ENCODE data around the gene CORO1C.
"Not testable (repeated sequence)": the region's sequence is repeated elsewhere in the genome, so short reads cannot be mapped to it uniquely, and the experiment has no call there.

The CORO1C gene

GRCh38 chr12:108672054-108672453 lies 59.3 kb downstream of the CORO1C start:
- no peak for DNase-seq (ENCODE audit: low read depth in 2 of 2)

GRCh38 chr12:108671110-108671509 lies 60.2 kb downstream of the CORO1C start:
- no peak for DNase-seq (ENCODE audit: low read depth in 2 of 2)

- DNase-seq (ENCODE audit: low read depth in 2 of 2), result no peak
Measured at GRCh38 chr12:108670066-108670631, 61.2 kb downstream of the CORO1C start.

- no peak for DNase-seq (ENCODE audit: low read depth in 2 of 2)
Measured at GRCh38 chr12:108668542-108668941, 62.8 kb downstream of the CORO1C start.

GRCh38 chr12:108668063-108668462 lies 63.3 kb downstream of the CORO1C start:
- DNase-seq (ENCODE audit: low read depth in 2 of 2), result no peak

DNA sequence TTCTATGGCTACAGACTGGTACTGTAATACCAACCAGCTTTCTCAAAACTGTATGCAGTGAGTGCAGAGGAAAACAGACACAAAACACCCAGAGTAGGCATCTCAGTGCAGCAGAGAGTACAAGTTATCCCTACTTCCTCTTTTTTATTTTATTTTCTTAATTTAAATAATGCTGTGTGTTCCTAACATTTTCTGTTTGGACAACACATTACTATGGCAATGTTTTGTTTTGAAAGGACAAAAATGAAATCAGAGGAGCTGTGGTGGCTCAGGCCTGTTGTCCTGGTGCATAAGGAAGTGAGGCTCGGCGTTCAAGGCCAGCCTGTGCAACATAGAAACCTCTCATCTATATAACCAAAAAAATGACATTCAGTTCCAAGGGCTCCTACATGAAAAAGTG lies 64.0 kb downstream of the CORO1C start:
- no peak for DNase-seq (ENCODE audit: low read depth in 2 of 2)

DNA sequence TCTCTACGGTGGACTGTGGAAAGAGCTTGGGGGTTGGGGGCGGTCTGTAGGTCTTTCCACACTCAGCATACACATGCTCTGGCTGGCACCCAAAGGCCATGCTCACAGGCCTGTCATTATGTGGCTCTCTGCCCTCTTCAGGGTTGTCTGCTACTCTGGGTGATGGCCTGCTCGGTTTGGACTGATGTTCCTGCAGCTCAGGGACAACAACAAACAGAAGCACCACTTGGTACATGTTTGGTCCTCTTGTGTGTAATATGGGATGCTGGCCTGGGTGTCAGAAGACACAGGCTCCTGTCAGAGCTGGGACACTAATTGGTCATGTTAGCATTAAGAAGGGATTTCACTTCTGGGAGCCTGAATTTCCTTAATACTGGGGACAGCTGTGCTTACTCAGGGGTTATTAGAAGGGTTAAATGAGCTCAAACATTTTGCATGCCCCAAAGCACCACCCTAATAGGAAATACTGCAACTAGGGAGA lies 64.9 kb downstream of the CORO1C start:
- DNase-seq (ENCODE audit: low read depth in 2 of 2), result no peak

DNA sequence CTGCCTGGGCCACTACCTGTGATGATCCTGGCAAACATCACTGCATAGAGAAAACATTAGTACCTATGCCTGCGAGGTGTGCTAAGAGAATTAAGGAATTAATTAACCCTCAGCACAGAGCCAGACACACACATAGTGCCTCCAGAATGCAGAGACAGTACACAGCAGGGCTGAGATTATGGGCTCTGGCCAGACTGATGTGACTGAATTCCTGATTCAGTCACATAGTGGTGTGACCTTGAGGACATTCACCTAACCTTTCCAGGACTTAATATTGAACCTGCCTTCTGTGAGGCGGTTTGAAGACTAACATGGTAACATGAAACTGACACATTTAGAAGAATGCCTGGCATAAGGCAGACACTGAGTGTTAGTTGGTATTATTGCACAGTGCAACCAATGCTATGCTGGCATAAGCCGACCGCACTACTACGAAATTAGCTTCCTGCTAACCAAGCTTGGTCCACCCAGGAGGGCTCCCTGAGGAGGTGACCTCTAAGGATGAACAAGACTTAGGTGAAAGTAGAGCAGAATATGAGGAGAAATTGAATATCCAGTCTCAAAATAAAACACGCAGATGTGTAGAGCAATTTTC lies 65.6 kb downstream of the CORO1C start:
- no peak for DNase-seq (ENCODE audit: low read depth in 2 of 2)

- DNase-seq (ENCODE audit: low read depth in 2 of 2), result peak; percentile 70 to 84
Measured at GRCh38 chr12:108664338-108665258, 66.7 kb downstream of the CORO1C start.

DNA sequence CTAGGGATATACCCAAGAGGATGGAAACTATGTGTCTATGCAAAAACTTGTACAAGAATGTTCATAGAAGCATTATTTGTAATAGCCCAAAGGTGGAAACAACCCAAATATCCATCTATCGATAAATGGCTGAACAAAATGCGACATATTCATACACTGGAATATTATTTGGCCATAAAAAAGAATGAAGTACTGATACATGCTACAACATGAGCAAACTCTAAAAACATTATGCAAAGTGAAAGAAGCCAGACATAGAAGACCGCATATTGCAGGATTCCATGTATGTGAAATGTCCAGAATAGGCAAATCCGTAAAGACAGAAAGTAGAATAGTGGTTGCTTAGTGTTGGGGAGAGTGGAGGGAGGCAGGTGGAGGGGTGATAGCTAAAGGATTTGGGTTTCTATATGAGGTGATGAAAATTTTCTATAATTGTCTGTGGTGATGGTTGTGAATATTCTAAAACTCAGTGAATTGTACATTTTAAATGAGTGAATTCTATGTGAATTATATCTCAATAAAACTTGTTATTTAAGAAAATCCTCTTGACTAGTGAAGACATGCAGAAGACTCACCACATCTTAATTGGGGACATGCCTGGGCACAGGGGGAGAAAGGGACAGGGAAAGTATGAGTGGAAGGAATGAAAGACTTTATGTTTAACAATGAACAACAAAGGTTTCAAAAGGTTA lies 67.8 kb downstream of the CORO1C start:
- no peak for DNase-seq (ENCODE audit: low read depth in 2 of 2)

GRCh38 chr12:108658115-108658514 lies 73.2 kb downstream of the CORO1C start:
- DNase-seq (ENCODE audit: low read depth in 2 of 2), result not testable (repeated sequence)

- no peak for DNase-seq (ENCODE audit: low read depth in 2 of 2)
Measured at GRCh38 chr12:108657130-108657745, 74.1 kb downstream of the CORO1C start.

DNA sequence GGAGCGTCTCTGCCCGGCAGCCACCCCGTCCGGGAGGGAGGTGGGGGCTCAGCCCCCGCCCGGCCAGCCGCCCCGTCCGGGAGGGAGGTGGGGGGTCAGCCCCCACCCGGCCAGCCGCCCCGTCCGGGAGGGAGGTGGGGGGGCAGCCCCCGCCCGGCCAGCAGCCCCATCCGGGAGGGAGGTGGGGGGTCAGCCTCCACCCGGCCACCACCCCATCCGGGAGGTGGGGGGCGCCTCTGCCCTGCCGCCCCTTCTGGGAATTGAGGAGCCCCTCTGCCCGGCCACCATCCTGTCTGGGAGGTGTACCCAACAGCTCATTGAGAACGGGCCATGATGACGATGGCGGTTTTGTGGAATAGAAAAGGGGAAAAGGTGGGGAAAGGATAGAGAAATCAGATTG lies 75.1 kb downstream of the CORO1C start:
- not testable (repeated sequence) for DNase-seq (ENCODE audit: low read depth in 2 of 2)

DNA sequence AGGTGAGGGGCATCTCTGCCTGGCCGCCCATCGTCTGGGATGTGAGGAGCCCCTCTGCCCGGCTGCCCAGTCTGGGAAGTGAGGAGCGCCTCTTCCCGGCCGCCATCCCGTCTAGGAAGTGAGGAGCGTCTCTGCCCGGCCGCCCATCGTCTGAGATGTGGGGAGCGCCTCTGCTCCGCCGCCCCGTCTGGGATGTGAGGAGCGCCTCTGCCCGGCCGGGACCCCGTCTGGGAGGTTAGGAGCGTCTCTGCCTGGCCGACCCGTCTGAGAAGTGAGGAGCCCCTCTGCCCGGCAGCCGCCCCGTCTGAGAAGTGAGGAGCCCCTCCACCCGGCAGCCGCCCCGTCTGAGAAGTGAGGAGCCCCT lies 75.5 kb downstream of the CORO1C start:
- DNase-seq (ENCODE audit: low read depth in 2 of 2), result not testable (repeated sequence)

DNA sequence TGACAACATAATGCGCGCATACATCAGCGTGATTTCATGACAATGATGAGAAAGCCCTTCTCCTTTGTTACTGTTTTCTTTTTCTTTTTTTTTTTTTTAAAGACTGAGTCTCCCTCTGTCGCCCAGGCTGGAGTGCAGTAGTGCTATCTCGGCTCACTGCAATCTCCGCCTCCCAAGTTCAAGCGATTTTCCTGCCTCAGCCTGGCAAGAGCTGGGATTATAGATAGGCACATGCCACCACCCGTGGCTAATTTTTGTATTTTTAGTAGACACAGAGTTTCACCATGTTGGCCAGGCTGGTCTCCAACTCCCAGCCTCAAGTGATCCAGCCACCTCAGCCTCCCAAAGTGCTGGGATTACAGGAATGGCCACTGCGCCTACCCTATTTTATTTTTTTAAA lies 76.7 kb downstream of the CORO1C start:
- DNase-seq (ENCODE audit: low read depth in 2 of 2), result not testable (repeated sequence)

GRCh38 chr12:108653922-108654321 lies 77.4 kb downstream of the CORO1C start:
- DNase-seq (ENCODE audit: low read depth in 2 of 2), result no peak

DNA sequence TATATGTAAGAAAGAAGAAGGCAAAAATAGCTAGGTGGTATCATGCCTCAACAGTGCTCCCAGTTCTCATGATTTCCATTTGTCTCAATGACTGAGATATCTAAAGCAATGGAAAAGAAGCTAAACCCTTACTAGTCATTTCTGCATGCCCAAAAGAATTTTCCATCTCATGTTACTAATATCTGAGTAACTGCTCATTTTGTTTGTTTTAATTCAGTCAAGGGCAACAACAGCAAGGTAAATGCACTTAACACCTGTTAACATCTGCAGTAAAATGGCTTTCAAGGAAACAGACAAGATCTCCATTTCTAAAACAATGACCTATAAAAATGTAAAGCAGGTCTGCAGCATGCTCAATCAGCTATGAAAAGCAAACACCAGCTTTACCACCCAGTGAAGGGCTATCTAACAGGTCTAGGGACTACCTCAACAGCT lies 78.2 kb downstream of the CORO1C start:
- no peak for DNase-seq (ENCODE audit: low read depth in 2 of 2)

- DNase-seq (ENCODE audit: low read depth in 2 of 2), result no peak
Measured at GRCh38 chr12:108650083-108650482, 81.2 kb downstream of the CORO1C start.

GRCh38 chr12:108649669-108650068 lies 81.6 kb downstream of the CORO1C start:
- DNase-seq (ENCODE audit: low read depth in 2 of 2), result no peak

- DNase-seq (ENCODE audit: low read depth in 2 of 2), result no peak
Measured at GRCh38 chr12:108649126-108649525, 82.2 kb downstream of the CORO1C start.

- DNase-seq (ENCODE audit: low read depth in 2 of 2), result no peak
Measured at GRCh38 chr12:108648371-108648770, 82.9 kb downstream of the CORO1C start.
